PC-3 (cell line): ENCODE measurements around the gene SLC25A39. TPM values are rescaled to one million over a fixed set of nuclear protein-coding genes. Genes with fewer than 3 reads are reported as not detected.

ENCODE experiments used
- total RNA-seq: library from RNA; depleted of rRNA; stranded (reverse); fragments of >200 nt; gene quantifications from 2 replicates; pipeline ENCODE4 v1.2.3, GENCODE V29; 2014; rRNA removed

Gene SLC25A39
- total RNA-seq, 1 experiment from 2014 or later, result 726 TPM

Other genes starting within 250 kb of the SLC25A39 start
- 39.1 and 47.1 TPM in 2 replicates for gene HDAC5, start 201.2 kb downstream of the SLC25A39 start, total RNA-seq
- gene HROB, start 182.9 kb downstream of the SLC25A39 start, total RNA-seq, result 13.5 and 14.3 TPM in 2 replicates
- 0.35 and 0.51 TPM in 2 replicates for gene ASB16, start 154.1 kb downstream of the SLC25A39 start, total RNA-seq
- 38.3 and 43.4 TPM in 2 replicates for gene TMUB2, start 137.9 kb downstream of the SLC25A39 start, total RNA-seq
- gene ATXN7L3, start 124.9 kb downstream of the SLC25A39 start, total RNA-seq, result 73.9 and 78.3 TPM in 2 replicates
- 139 and 183 TPM in 2 replicates for gene UBTF, start 105.1 kb downstream of the SLC25A39 start, total RNA-seq
- not detected in 2 replicates for gene SLC4A1, start 56.7 kb downstream of the SLC25A39 start, total RNA-seq
- gene RUNDC3A, start 16.2 kb downstream of the SLC25A39 start, total RNA-seq, result 0.29 and 1.4 TPM in 2 replicates
- gene GRN, start 20.5 kb upstream of the SLC25A39 start, total RNA-seq, result 400 and 465 TPM in 2 replicates
- 16.3 and 22.6 TPM in 2 replicates for gene FAM171A2, start 39.0 kb upstream of the SLC25A39 start, total RNA-seq
- 3.1 and 7.1 TPM in 2 replicates for gene ITGA2B, start 64.8 kb upstream of the SLC25A39 start, total RNA-seq
- 22.7 and 30.1 TPM in 2 replicates for gene GPATCH8, start 178.6 kb upstream of the SLC25A39 start, total RNA-seq
- gene FZD2, start 232.7 kb upstream of the SLC25A39 start, total RNA-seq, result 11.6 and 12.8 TPM in 2 replicates